Fibroblast of the aortic adventitia (primary cell): ENCODE measurements around the gene KIF26B. TPM values are rescaled to one million over a fixed set of nuclear protein-coding genes. Genes with fewer than 3 reads are reported as not detected.

ENCODE experiments used
- DNase-seq: peaks from one replicate; pipeline ENCODE4 v3.0.0-alpha.2; 2010; ENCODE audit warnings: low read depth
- H3K4me3 ChIP-seq: 2 replicates; pipeline ENCODE4 v1.5.1; 2011; ENCODE audit warnings: low read depth, mild to moderate bottlenecking, control low read depth, low read length, moderate library complexity
- CTCF ChIP-seq: IDR thresholded peaks from 2 replicates; pipeline ENCODE4 v1.5.1; 2011; ENCODE audit warnings: mild to moderate bottlenecking, low read length, control low read depth, inconsistent platforms; ENCODE audit not compliant: insufficient read depth
- total RNA-seq: library from RNA; depleted of rRNA; stranded (reverse); fragments of >200 nt; gene quantifications from 2 replicates; pipeline ENCODE4 v1.2.3, GENCODE V29; 2012; ENCODE audit warnings: low replicate concordance

KIF26B gene
- total RNA-seq, 1 donor = 4.6 TPM

DNA sequence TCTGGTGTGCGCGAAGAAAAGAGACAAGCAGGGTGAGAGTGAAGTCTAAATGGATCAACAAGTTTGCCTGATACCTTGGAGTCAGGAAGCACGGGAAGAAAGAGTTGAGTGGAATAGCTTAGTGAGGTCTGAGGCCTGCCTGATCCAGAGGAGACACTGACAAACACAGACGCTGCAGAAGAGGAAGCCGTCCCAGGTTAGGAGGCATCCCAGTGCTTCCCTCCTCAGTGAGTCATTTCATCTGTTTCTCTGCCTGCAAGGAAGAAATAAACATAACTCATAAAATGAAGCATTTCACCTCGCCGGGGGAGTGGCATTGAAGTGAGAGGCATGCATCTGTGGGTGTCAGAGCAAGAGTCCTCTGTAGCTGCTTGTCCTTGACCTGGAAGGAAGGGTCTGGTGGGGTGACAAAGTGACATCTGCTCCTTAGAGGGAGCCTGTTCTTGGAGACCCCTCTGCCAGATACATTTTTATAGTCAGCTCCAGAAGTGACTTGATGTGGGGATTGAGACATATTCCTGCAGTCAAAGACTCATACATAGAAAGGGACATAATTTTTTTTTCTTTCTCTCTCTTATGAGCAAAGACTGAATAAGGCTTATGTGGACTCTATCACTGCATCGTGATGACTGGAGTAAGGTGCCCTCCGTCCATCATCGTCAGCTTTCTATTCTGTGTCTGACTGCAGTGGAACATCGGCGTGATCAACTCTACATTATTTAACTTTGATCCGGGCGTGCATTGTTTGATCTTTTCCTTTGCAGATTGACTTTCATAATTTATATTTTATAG lies 256.7 kb downstream of the KIF26B start:
- no peak for TF ChIP-seq CTCF
- DNase-seq = no peak

GRCh38 chr1:245412306-245412705 lies 257.5 kb downstream of the KIF26B start:
- DNase-seq = no peak
- no peak for TF ChIP-seq CTCF

More for the DNA sequence above, 256.7 kb downstream of the KIF26B start:
- no peak overlapping the region for H3K4me3 ChIP-seq

GRCh38 chr1:245416781-245417180 lies 262.0 kb downstream of the KIF26B start:
- no peak for TF ChIP-seq CTCF
- no peak overlapping the region for H3K4me3 ChIP-seq
- no peak for DNase-seq

More at GRCh38 chr1:245412306-245412705, 257.5 kb downstream of the KIF26B start:
- no peak overlapping the region for H3K4me3 ChIP-seq

GRCh38 chr1:245418077-245418476 lies 263.3 kb downstream of the KIF26B start:
- TF ChIP-seq CTCF = no peak
- no peak overlapping the region for H3K4me3 ChIP-seq
- DNase-seq = no peak

DNA sequence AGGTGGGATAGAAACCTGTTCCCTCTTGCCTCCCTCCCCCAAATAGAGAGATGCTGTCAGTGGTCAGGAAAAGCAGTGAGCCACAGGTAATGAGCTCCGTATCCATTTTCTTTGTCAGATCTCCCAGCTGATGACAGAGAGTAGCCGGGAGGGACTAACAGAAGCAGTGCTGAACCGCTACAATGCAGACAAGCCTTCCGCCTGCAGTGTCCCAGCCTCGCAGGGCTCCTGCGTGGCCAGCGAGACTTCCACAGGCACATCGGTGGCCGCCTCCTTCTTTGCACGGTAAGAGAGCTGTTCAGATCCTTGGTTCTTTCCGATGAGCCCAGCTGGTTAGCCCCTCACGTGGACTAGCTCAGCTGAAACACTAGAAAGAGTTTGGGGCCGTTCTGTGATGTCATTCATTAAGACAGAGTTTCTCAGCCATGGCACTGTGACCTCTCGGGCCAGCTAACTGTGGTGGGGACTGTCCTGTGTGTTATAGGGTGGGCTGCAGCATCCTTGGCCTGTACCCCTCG lies 264.7 kb downstream of the KIF26B start:
- no peak for TF ChIP-seq CTCF
- DNase-seq = no peak

DNA sequence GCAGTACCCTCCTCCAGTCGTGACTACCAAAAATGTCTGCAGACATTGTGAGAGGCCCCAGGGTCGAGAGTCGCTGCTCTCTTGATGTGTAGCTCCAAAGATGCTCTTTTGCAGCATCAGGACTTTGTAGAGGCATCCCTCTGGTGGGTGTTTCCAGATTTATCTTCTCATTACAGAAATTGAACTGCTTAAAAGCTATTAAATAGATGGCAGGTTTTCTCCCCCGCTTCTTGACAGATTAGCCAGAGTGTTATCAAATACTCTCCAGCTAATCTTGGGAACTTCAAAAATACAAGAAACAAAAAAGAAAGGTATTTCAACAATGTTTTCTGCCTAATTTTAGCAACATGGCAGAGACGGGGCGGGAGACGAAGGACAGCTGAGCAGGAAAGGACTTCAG lies 265.2 kb downstream of the KIF26B start:
- TF ChIP-seq CTCF = no peak
- DNase-seq = no peak

More for the DNA sequence above, 264.7 kb downstream of the KIF26B start:
- no peak overlapping the region for H3K4me3 ChIP-seq

More for the DNA sequence above, 265.2 kb downstream of the KIF26B start:
- no peak overlapping the region for H3K4me3 ChIP-seq
